WTC11 (cell line): ENCODE results near the gene SLC22A4. TPM values are rescaled to one million over a fixed set of nuclear protein-coding genes. Genes with fewer than 3 reads are reported as not detected.
A peak's percentile ranks its signal among the peaks of the same experiment; 100 is the strongest.

Experiments used
- ATF1 ChIP-seq: sonication (generic); formaldehyde crosslinking; IDR thresholded peaks from 2 replicates; pipeline ENCODE4 v1.8.1; 2023; ENCODE audit warnings: mild to moderate bottlenecking, moderate library complexity, missing genetic modification reagents
- CBFB ChIP-seq: sonication (generic); formaldehyde crosslinking; IDR thresholded peaks from 2 replicates; pipeline ENCODE4 v1.8.1; 2022; ENCODE audit warnings: mild to moderate bottlenecking, low read depth, missing genetic modification reagents
- CREM ChIP-seq: sonication (generic); formaldehyde crosslinking; IDR thresholded peaks from 2 replicates; pipeline ENCODE4 v1.8.1; 2022; ENCODE audit warnings: mild to moderate bottlenecking, missing genetic modification reagents, moderate library complexity
- E2F1 ChIP-seq: sonication (generic); formaldehyde crosslinking; IDR thresholded peaks from 2 replicates; pipeline ENCODE4 v1.8.0; 2022; ENCODE audit warnings: mild to moderate bottlenecking, missing genetic modification reagents
- EMX1 ChIP-seq: fragments of 250-450 bp; sonication (Bioruptor Pico); IDR thresholded peaks from 2 replicates; pipeline ENCODE4 v1.8.0; 2021; ENCODE audit warnings: mild to moderate bottlenecking
- ESRRA ChIP-seq: sonication (generic); formaldehyde crosslinking; IDR thresholded peaks from 2 replicates; pipeline ENCODE4 v1.8.1; 2022; ENCODE audit warnings: mild to moderate bottlenecking, missing genetic modification reagents, borderline replicate concordance
- FOXP4 ChIP-seq: sonication (generic); formaldehyde crosslinking; IDR thresholded peaks from 2 replicates; pipeline ENCODE4 v1.8.0; 2022; ENCODE audit warnings: mild to moderate bottlenecking, missing genetic modification reagents
- IRF2 ChIP-seq: sonication (generic); formaldehyde crosslinking; IDR thresholded peaks from 2 replicates; pipeline ENCODE4 v1.8.0; 2022; ENCODE audit warnings: low read depth, missing genetic modification reagents, borderline replicate concordance
- MYBL2 ChIP-seq: sonication (generic); formaldehyde crosslinking; IDR thresholded peaks from 2 replicates; pipeline ENCODE4 v1.8.1; 2023; ENCODE audit warnings: mild to moderate bottlenecking, moderate library complexity, missing genetic modification reagents
- PRRX2 ChIP-seq: fragments of 250-450 bp; sonication (Bioruptor Pico); IDR thresholded peaks from 2 replicates; pipeline ENCODE4 v1.8.0; 2021; ENCODE audit warnings: mild to moderate bottlenecking
- SOX15 ChIP-seq: fragments of 250-450 bp; sonication (Bioruptor Pico); IDR thresholded peaks from 2 replicates; pipeline ENCODE4 v1.9.0; 2021; ENCODE audit warnings: mild to moderate bottlenecking
- TEAD1 ChIP-seq: sonication (generic); formaldehyde crosslinking; IDR thresholded peaks from 2 replicates; pipeline ENCODE4 v1.8.0; 2022; ENCODE audit warnings: mild to moderate bottlenecking, missing genetic modification reagents
- ZBTB43 ChIP-seq: sonication (generic); formaldehyde crosslinking; IDR thresholded peaks from 2 replicates; pipeline ENCODE4 v1.8.1; 2023; ENCODE audit warnings: mild to moderate bottlenecking, missing genetic modification reagents
- ZMAT4 ChIP-seq: fragments of 250-450 bp; sonication (Bioruptor Pico); IDR thresholded peaks from 2 replicates; pipeline ENCODE4 v1.9.0; 2021; ENCODE audit warnings: mild to moderate bottlenecking
- ZNF138 ChIP-seq: sonication (generic); formaldehyde crosslinking; conservative IDR thresholded peaks from 2 replicates; pipeline ENCODE4 v1.8.1; 2022; ENCODE audit warnings: mild to moderate bottlenecking, moderate library complexity, missing genetic modification reagents
- ZNF281 ChIP-seq: sonication (generic); formaldehyde crosslinking; IDR thresholded peaks from 2 replicates; pipeline ENCODE4 v1.8.0; 2023; ENCODE audit warnings: mild to moderate bottlenecking, missing genetic modification reagents
- ZNF317 ChIP-seq: sonication (generic); formaldehyde crosslinking; IDR thresholded peaks from 2 replicates; pipeline ENCODE4 v1.8.1; 2023; ENCODE audit warnings: low read depth, mild to moderate bottlenecking, moderate library complexity, missing genetic modification reagents, borderline replicate concordance
- ZNF396 ChIP-seq: fragments of 250-450 bp; sonication (Bioruptor Pico); IDR thresholded peaks from 2 replicates; pipeline ENCODE4 v1.8.0; 2021; ENCODE audit warnings: mild to moderate bottlenecking, moderate library complexity, borderline replicate concordance
- ZNF423 ChIP-seq: fragments of 250-450 bp; sonication (Bioruptor Pico); IDR thresholded peaks from 2 replicates; pipeline ENCODE4 v2.1.2; 2022; ENCODE audit warnings: mild to moderate bottlenecking, moderate library complexity
- ZNF671 ChIP-seq: fragments of 250-450 bp; sonication (Bioruptor Pico); IDR thresholded peaks from 2 replicates; pipeline ENCODE4 v1.8.0; 2021; ENCODE audit warnings: mild to moderate bottlenecking
- ZSCAN18 ChIP-seq: fragments of 250-450 bp; sonication (Bioruptor Pico); IDR thresholded peaks from 2 replicates; pipeline ENCODE4 v2.1.2; 2022; ENCODE audit warnings: mild to moderate bottlenecking, moderate library complexity
- total RNA-seq: library from RNA; stranded (reverse); gene quantifications from 3 replicates; pipeline ENCODE4 v1.2.3, GENCODE V29; 2021
- TF ChIP-seq, protein P1 (sequence below): sonication (generic); formaldehyde crosslinking; IDR thresholded peaks from 2 replicates; pipeline ENCODE4 v1.8.1; 2023; ENCODE audit warnings: mild to moderate bottlenecking, missing genetic modification reagents, moderate library complexity
- TF ChIP-seq, protein P2 (sequence below): sonication (generic); formaldehyde crosslinking; IDR thresholded peaks from 2 replicates; pipeline ENCODE4 v1.8.1; 2022; ENCODE audit warnings: mild to moderate bottlenecking, missing genetic modification reagents, moderate library complexity, borderline replicate concordance

SLC22A4 gene
- total RNA-seq, 1 experiment from 2014 or later = 0.35 TPM

- TF ChIP-seq ZNF281 (CRISPR knock-in tag) = no peak
- TF ChIP-seq, protein P1, sequence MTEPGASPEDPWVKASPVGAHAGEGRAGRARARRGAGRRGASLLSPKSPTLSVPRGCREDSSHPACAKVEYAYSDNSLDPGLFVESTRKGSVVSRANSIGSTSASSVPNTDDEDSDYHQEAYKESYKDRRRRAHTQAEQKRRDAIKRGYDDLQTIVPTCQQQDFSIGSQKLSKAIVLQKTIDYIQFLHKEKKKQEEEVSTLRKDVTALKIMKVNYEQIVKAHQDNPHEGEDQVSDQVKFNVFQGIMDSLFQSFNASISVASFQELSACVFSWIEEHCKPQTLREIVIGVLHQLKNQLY = no peak
- TF ChIP-seq PRRX2 = no peak
- no peak for TF ChIP-seq ZNF423
- peak; percentile 15 for TF ChIP-seq MYBL2 (CRISPR knock-in tag)
- TF ChIP-seq CBFB (CRISPR knock-in tag) = no peak
- no peak; the same call in 1 of the 2 replicates for TF ChIP-seq E2F1 (CRISPR knock-in tag)
- no peak for TF ChIP-seq IRF2
- TF ChIP-seq ZMAT4 = no peak
- no peak for TF ChIP-seq ZNF396 (CRISPR knock-in tag)
- TF ChIP-seq ZBTB43 = peak; percentile 71; the same call in 1 of the 2 replicates
- no peak for TF ChIP-seq ZSCAN18 (CRISPR knock-in tag)
- no peak for TF ChIP-seq ESRRA (CRISPR knock-in tag)
- TF ChIP-seq ATF1 (CRISPR knock-in tag) = 0 out of 2 replicates have a peak, but pooled peaks have one; percentile 36
- TF ChIP-seq EMX1 (CRISPR knock-in tag) = 0 out of 2 replicates have a peak, but pooled peaks have one; percentile 42
- TF ChIP-seq TEAD1 (CRISPR knock-in tag) = 0 out of 2 replicates have a peak, but pooled peaks have one; percentile 57
- TF ChIP-seq FOXP4 (CRISPR knock-in tag) = peak; percentile 12; the same call in 1 of the 2 replicates
- TF ChIP-seq SOX15 (CRISPR knock-in tag) = no peak
- no peak for TF ChIP-seq ZNF317 (CRISPR knock-in tag)
- no peak for TF ChIP-seq ZNF138 (CRISPR knock-in tag)
- TF ChIP-seq CREM (CRISPR knock-in tag) = 0 out of 2 replicates have a peak, but pooled peaks have one; percentile 11
- TF ChIP-seq, protein P2, sequence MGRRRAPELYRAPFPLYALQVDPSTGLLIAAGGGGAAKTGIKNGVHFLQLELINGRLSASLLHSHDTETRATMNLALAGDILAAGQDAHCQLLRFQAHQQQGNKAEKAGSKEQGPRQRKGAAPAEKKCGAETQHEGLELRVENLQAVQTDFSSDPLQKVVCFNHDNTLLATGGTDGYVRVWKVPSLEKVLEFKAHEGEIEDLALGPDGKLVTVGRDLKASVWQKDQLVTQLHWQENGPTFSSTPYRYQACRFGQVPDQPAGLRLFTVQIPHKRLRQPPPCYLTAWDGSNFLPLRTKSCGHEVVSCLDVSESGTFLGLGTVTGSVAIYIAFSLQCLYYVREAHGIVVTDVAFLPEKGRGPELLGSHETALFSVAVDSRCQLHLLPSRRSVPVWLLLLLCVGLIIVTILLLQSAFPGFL (CRISPR knock-in tag) = no peak
- TF ChIP-seq ZNF671 (CRISPR knock-in tag) = no peak
Observed at GRCh38 chr5:132293066-132293991, 865 bp upstream of the SLC22A4 start (continued).
